BJ (cell line): Measurements from ENCODE around the gene MKNK2. TPM values are rescaled to one million over a fixed set of nuclear protein-coding genes. Genes with fewer than 3 reads are reported as not detected.

Experiments used
- CTCF ChIA-PET: fragments of 350-600 bp; formaldehyde crosslinking; extraction: SDS; loops from one replicate; lab custom pipeline; 2021; ENCODE audit warnings: antibody characterized with exemption, inconsistent platforms; lab: Yijun Ruan, JAX
- POLR2A ChIA-PET: fragments of 300-600 bp; sonication (Branson Sonifier 250); formaldehyde crosslinking; extraction: SDS; loops from one replicate; lab custom pipeline; 2021; ENCODE audit warnings: antibody characterized with exemption; lab: Charles Lee
- DNase-seq: peaks from one replicate; pipeline ENCODE4 v3.0.0-alpha.2; 2011; ENCODE audit warnings: low read depth
- H3K27me3 ChIP-seq: 2 replicates; pipeline ENCODE4 v1.6.0; 2011; ENCODE audit warnings: low read length; ENCODE audit not compliant: control insufficient read depth, insufficient read depth
- H3K36me3 ChIP-seq: 2 replicates; pipeline ENCODE4 v1.5.1; 2011; ENCODE audit warnings: low read length; ENCODE audit not compliant: control insufficient read depth, insufficient read depth
- H3K4me3 ChIP-seq: 2 replicates; pipeline ENCODE4 v1.5.1; 2011; ENCODE audit warnings: low read depth, mild to moderate bottlenecking, control low read depth, low read length
- CTCF ChIP-seq: IDR thresholded peaks from 2 replicates; pipeline ENCODE4 v1.5.1; 2011; ENCODE audit warnings: low read depth, mild to moderate bottlenecking, control low read depth, inconsistent platforms, low read length, moderate library complexity; ENCODE audit not compliant: insufficient read depth
- polyA plus RNA-seq: library from polyadenylated mRNA; depleted of rRNA; stranded (reverse); fragments of >200 nt; gene quantifications from 2 replicates; pipeline ENCODE4 v1.2.3, GENCODE V29; 2011

The MKNK2 gene
- polyA plus RNA-seq, 1 experiment = 108 TPM

GRCh38 chr19:2050349-2050990, 574 bp downstream of the MKNK2 start:
- ChIA-PET POLR2A (no interaction called here), CTCF (no interaction called here)
- Histone ChIP-seq H3K36me3 (peaks cover 17% of the 10 kb centered on the region), H3K27me3 (no peaks in the 10 kb centered on the region), H3K4me3 (peak overlapping the region; percentile 93)
- no peak for DNase-seq
- no peak for TF ChIP-seq CTCF

- Histone ChIP-seq H3K27me3 (no peaks in the 10 kb centered on the region), H3K36me3 (peaks cover 23% of the 10 kb centered on the region), H3K4me3 (peak overlapping the region; percentile 93)
- POLR2A ChIA-PET = no interaction called here
- CTCF ChIA-PET = no interaction called here
- no peak for DNase-seq
- no peak for TF ChIP-seq CTCF
Observed at GRCh38 chr19:2049741-2050348, 1.2 kb downstream of the MKNK2 start.

GRCh38 chr19:2048959-2049740, 1.9 kb downstream of the MKNK2 start:
- no peak for TF ChIP-seq CTCF
- peak overlapping the region; percentile 93 for H3K4me3 ChIP-seq
- H3K36me3 ChIP-seq = peaks cover 28% of the 10 kb centered on the region
- no peak for DNase-seq
- ChIA-PET POLR2A (no interaction called here), CTCF (interaction anchor here (1.5 kb wide), 1 partner anchor 21 kb away, joined by 5 read pairs; no protein-coding TSS in a partner anchor)
- no peaks in the 10 kb centered on the region for H3K27me3 ChIP-seq

- Histone ChIP-seq H3K27me3 (no peaks in the 10 kb centered on the region), H3K36me3 (peaks cover 31% of the 10 kb centered on the region), H3K4me3 (peak overlapping the region; percentile 93)
- no peak for TF ChIP-seq CTCF
- POLR2A ChIA-PET = no interaction called here
- CTCF ChIA-PET = interaction anchor here (1.5 kb wide), 1 partner anchor 21 kb away, joined by 5 read pairs; no protein-coding TSS in a partner anchor
- DNase-seq = no peak
Observed at GRCh38 chr19:2048104-2048958, 2.7 kb downstream of the MKNK2 start.
